ENCODE measurements around the gene HELZ2.

Gene HELZ2

DNA sequence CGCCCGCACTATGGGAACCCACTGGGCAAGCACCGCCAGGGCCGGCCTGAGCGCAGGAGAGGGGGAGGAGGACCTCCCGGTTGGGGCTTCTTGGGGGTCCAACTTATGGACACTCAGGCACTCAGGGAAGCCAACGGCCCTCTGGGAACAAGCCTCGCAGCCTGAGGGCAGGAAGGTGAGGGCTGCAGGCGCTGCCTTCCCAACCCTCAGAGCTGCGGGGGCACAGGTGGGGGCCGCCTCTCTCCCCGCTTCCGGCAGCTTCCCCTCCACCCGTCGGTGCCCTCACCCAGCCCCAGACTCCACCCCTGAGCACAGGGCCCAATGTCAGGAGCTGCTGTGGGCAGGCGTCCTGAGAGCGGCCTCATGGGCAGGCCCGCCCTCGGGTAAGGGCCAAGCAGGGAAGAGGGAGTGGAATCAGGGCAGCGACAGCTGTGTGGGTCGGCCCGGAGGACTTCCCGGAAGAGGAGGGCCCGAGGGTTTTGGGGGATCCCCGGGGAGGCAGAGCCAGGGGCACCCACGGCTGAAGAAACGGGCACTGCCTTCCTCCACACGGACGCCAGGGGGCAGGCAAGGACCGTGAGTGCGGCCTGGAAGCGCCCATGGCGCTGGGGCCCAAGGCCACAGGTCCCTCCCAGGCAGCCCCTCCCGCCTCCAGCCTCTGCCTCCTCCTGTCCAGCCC lies 36.4 kb downstream of the HELZ2 start:
- DNase-seq: no peak

- DNase-seq: no peak
These were observed 37.0 kb downstream of the HELZ2 start, which contains the start of gene PTK6 for GRCh38 chr20:63536997-63537524. Gene PTK6 (minus strand): TSS chr20:63537376. CDS start chr20:63537314, 62 bp downstream.

GRCh38 chr20:63536241-63536977 lies 37.6 kb downstream of the HELZ2 start:
- DNase-seq: no peak

- no peak for DNase-seq
These were observed 39.0 kb downstream of the HELZ2 start for GRCh38 chr20:63534831-63535651.

- no peak for DNase-seq
These were observed 39.6 kb downstream of the HELZ2 start for GRCh38 chr20:63534427-63534830.

- DNase-seq: no peak
These were observed 40.1 kb downstream of the HELZ2 start for GRCh38 chr20:63533871-63534393.

- no peak for DNase-seq
These were observed 40.7 kb downstream of the HELZ2 start for GRCh38 chr20:63533388-63533787.

- no peak for DNase-seq
These were observed 41.5 kb downstream of the HELZ2 start for GRCh38 chr20:63532449-63532971.

- DNase-seq: no peak
These were observed 42.2 kb downstream of the HELZ2 start for GRCh38 chr20:63531686-63532448.

DNA sequence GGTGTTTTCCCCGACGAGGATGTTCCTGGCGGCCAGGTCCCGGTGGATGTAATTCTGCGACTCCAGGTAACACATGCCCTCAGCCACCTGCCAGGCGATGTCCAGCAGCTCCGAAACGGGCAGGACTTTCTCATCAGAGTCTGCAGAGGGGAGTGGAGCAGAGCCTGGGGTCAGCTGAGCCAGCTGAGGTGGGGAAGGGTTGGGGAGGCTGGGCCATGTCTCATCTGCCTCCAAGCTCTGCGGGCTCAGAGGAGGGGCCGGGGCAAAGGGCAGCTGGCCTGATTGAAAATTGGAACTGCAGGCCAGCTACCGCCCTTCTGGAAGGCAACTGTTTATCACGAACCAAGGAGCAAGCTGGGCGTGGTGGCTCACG lies 43.3 kb downstream of the HELZ2 start:
- no peak for DNase-seq

DNA sequence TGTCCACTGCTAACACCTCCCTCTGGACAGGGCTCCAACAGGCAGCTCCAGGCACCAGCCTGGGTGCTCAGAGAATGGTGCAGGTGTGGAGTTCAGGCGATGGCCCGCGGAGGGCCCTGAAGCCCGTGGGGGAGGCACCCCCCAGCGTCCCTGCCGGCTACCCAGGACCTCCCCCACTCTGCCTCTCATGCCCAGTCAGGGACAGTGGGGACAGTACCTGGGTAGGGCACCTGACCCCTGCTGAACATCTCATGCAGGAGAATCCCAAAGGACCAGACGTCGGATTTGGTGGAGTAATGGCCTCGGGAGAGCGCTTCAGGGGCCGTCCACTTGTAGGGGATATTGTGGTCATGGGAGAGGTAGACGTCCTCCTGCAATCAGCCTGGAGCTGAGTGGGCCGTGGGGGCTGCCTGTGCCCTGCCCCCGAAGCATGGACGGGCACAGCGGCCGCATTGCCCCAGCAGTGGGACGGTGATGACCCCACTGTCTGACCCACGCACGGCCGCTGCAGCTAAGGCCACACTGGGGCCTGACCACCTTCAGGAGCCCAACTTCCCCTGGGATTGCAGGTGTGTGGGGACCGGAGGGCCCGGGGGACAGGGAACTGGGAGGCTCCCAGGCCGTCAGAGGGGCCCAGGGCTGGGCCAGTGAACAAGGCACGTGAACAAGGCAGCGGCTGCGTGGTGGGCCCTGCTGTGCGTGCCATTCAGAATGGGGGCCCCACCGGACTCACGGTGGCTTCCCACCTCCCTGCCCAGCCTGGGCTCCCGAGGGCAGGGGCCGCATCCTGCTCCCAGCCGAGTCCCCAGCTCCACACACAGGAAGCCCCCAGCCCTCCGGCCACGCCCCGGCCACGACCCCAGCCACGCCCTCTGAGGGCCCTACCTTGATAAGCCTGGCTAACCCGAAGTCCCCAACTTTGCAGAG lies 43.9 kb downstream of the HELZ2 start:
- DNase-seq: no peak

- no peak for DNase-seq
These were observed 44.7 kb downstream of the HELZ2 start for GRCh38 chr20:63529180-63529860.

DNA sequence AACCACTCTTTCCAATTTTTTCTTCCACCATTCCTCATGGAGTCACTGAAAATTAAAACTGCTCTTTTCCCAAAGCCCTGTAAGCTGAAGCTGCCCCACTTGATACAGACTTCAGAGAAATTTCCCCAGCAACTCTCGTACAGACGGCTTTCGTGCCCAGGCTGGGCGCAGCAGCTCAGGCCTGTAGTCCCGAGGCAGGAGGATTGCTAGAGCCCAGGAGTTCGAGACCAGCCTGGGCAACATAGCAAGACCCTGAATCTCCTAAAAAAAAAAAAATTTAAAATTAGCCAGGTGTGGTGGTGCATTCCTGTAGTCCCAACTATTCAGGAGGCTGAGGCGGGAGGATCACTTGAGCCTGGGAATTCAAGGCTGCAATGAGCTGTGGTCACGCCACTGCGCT lies 46.9 kb downstream of the HELZ2 start:
- DNase-seq: no peak

GRCh38 chr20:63525971-63526370 lies 48.1 kb downstream of the HELZ2 start:
- no peak for DNase-seq

GRCh38 chr20:63525185-63525584 lies 48.9 kb downstream of the HELZ2 start:
- no peak for DNase-seq

All from NCI-H1048 (cell line).